Thyroid gland (tissue), 4 donors: ENCODE data around the gene METTL9.

Experiments used
- CTCF ChIP-seq, 6 experiments: fragments of 200-600 bp in 3 of 6; fragments of 450-650 bp in 3 of 6; sonication (generic) in 3 of 6; IDR thresholded peaks; one replicate each; pipeline ENCODE4 v1.5.1; 2016 to 2019; ENCODE audit warnings: antibody characterized with exemption in 6 of 6, mild to moderate bottlenecking in 2 of 6, inconsistent platforms in 1 of 6, moderate library complexity in 1 of 6
- POLR2A ChIP-seq, 2 donors: fragments of 450-650 bp; IDR thresholded peaks; one replicate each; pipeline ENCODE4 v1.6.1; 2017; ENCODE audit warnings: antibody characterized with exemption in 2 of 2, mild to moderate bottlenecking in 2 of 2, moderate library complexity in 1 of 2

GRCh38 chr16:21611556-21612384, 12.4 kb downstream of the METTL9 start:
- TF ChIP-seq CTCF (IDR thresholded peaks at IDR 0.05) (no peak), POLR2A (IDR thresholded peaks at IDR 0.05) (no peak)
